ENCODE measurements around the gene HSF2BP.
"Not testable (repeated sequence)": the region's sequence is repeated elsewhere in the genome, so short reads cannot be mapped to it uniquely, and the experiment has no call there.

HSF2BP gene

DNA sequence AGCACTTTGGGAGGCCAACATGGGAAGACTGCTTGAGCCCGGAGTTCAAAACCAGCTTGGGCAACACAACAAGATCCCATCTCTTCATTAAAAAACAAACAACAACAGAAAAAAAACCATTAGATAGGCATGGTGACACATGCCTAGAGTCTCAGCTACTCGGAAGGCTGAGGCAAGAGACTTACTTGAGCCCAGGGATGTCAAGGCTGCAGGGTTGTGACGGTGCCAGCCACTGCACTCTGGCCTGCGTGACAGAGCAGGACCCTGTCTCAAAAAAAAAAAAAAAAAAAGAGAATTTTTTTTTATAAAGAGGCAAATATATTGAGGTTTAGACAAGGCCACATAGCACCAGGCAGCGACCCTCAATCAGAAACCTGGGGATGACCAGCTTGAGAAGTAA, 62.7 kb downstream of the HSF2BP start:
- FAIRE-seq: no peak

DNA sequence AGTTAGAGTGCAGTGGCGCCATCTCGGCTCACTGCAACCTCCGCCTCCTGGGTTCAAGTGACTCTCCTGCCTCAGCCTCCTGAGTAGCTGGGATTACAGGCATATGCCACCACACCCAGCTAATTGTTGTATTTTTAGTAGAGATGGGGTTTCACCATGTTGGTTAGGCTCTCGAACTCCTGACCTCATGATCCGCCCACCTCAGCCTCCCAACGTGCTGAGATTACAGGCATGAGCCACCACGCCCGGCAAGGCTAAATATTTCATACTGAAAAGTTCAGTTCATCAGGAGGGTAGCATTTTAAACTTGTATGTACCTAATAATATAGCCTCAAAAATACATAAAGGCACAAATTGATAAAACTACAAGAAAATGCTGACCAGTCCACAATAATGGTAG, 63.5 kb downstream of the HSF2BP start:
- FAIRE-seq: not testable (repeated sequence)

DNA sequence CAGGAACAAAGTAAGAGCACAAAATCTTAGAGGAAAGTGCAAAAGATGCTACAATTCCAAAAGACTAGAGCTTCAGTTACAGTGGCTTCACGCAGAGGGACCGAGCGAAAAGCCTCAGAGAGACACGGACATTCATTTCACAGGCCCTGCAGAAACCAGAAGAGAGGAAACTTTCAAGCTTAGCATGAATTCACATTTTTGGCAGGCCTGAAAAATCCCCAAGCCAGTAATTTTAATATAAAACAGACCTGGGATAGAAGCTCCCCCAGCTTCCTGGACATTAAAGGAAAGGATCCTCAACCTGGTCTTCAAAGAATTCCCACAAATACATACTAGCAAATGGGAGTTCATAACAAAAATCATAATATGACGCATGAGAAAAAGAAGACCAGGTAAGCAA, 66.2 kb downstream of the HSF2BP start:
- no peak for FAIRE-seq

DNA sequence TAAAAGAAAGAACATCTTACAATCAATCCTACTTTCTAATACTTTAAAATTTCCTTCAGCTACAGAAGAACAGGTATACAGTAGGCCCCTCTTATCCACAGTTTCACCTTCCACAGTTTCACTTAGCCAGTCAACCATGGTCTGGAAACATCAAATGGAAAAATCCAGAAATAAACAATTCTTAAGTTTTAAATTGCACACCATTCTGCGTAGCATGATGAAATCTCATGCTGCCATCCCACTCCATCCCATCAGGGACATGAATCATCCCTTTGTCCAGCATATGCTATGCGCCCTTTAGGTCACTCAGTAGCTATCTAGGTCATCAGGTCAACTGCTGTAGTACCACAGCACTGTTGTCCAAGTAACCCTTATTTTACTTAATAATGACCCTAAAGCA, 67.7 kb downstream of the HSF2BP start:
- no peak for FAIRE-seq

DNA sequence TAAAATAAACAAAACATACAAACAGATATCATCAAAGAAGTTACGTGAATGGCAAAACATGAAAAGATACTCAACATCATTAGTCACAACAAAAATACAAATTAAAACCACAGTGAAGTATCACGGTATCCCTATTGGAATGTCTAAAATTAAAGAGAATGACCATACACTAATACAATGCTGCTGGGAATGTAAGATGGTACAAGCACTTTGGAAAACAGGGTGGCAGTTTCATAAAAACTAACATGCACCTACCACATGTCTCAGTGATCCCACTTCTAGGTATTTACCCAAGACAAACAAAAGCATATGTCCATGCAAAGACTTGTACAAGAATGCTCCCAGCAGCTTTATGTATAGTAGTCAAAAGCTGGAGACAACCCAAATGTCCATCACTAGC, 69.1 kb downstream of the HSF2BP start:
- peak; percentile 3 for FAIRE-seq

DNA sequence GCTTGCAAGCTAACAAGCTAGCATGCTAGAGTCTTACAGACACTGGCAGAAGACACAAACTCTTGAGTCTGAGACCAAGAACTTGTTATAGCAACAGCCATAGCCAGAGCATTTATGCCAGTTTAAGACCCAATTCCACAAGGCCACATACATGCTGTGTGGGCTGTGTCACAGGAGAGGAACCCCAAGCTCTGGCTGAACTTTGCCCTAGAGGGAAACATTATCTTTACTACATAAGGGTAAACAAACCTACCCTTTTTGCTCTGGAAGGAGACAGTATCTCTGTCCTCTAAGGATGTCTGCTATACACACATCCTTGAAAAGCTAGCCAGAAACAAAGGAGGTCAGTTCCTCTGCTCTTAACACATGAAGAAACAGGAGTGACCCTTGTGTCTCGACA, 70.3 kb downstream of the HSF2BP start:
- FAIRE-seq: peak; percentile 29

DNA sequence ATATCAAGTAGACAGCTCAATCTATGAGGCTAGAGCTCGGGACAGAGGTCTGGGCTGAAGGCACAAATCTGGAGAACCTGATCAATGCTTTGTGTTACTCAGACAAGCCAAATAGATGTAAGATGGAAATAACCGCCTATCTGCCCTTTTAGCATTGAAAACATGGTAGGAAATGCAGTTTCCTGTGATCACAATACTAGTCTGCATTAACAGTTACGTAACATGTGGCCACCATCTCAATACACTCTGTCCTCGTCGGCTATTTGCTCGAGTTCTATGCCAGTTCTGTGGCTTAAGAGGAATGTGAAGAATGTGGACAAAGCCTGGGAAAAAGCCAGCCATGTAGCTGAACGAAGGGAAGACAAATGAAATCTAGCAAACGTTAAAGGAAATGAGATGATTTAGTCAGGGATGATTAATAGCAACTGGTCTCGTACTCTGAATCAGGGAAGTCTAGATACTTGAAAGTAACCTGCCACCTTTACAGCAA, 73.3 kb downstream of the HSF2BP start:
- peak; percentile 82 for FAIRE-seq

DNA sequence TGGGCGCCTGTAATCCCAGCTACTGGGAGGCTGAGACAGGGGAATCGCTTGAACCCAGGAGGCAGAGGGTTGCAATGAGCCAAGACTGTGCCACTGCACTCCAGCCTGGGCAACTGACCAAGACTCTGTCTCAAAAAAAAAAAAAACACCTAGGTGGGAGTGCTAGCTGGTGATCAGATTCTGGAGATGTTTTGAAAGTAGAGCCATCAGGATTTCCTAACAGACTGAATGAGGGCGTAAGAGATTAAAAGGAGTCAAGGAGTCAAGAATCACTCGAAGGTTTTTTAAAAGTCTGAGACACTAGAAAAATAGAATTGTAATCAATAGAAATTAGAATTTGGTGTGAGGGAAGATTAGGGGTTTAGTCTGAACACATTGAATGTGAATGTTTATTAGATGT, 73.8 kb downstream of the HSF2BP start:
- no peak for FAIRE-seq

DNA sequence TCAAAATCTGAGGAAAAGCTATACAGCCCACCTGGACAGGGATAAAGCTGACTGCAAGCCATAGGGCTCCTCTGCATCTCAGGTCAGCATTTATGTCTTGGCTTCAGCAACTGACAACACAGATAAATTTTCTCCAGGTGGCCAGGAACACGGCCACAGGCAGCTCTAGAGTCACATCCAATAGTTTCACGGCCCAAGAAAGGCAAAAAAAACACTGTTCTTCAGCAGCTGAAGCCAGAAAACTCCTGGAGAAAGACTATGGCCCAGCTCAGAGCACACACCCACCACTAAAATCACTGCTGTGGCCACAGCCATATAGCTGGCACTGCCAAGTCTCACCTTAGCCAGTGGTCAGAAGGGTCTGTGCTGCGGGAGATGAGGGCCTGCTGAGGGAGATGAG, 77.8 kb downstream of the HSF2BP start:
- FAIRE-seq: no peak

DNA sequence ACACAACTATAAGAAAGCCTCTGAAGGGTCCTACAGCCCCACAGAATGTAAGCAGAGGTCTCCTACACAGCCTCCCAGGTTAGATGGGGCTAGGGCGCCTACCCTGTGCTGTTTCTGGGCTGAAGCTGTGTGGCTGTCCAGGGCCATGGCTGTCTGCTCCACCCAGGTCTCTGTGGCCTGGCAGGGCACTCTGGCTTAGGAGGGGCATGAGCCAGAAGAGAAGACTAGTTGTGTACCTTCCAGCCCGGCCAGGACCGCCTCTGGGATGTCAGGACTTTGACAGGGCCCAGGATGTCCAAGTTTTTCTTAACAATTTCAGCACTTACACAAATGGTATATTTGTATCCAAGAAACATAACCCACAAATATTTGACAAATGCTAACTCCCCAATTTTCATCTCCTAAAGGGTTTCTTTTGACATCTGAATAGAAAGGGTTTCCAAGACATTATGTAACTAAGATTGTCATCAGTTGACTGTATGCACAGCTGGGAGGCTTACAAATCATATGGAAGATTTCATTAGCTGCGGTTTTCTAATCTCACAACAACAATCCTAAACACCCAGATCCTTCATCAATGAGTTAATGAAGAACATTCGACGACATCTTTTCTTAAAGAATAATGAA, 80.5 kb downstream of the HSF2BP start:
- FAIRE-seq: no peak

DNA sequence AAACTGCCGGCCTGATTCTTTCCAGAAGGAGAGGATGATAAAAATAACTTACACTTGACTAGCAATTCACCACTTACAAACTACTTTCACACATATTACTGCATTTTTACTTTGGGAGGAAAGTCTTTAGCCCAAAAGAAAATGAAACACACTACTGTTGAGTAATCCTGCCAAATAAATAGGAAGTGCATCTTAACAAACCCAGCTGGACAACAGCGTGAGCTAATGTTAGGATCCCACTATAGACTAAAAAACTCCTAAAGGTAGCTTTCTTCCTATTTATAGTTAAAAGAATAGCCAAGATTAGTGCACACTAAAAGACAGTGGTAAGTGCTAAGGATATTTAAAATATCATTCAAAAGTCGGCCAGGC, 83.8 kb downstream of the HSF2BP start:
- no peak for FAIRE-seq

DNA sequence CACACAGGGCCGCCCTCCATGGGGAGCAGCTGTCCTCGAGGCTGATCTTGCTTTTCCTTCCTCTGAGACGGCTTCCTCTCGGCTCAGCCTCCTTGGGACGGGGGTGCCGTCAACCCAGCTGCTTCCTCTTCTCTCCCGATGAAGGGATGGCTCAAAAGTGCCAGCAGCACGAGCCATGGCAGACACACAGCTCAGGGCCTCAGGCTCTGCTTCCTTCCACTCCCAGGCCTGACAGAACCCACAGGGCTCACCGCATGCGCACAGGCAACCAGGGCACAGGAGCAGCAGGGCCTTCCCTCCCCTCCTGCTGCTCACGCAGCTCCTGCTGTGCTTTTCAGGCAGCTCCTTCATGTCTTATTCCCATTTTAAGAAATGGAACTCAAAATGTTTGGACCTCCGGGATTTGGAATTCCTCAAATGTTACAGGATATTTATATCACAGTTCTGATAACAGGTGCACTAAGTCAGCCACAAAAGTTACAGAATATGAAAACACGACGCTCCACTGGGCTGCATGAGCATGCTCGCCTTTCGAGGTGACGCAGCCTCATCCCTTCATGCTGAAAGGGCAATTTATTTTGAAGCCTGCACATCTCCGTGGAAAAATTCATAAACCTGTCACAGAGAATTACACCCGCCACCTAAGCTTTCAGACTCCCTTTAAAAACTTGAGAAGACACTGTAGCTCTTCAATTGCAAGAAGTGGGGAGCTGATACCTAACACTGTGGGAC, 84.4 kb downstream of the HSF2BP start:
- FAIRE-seq: no peak

DNA sequence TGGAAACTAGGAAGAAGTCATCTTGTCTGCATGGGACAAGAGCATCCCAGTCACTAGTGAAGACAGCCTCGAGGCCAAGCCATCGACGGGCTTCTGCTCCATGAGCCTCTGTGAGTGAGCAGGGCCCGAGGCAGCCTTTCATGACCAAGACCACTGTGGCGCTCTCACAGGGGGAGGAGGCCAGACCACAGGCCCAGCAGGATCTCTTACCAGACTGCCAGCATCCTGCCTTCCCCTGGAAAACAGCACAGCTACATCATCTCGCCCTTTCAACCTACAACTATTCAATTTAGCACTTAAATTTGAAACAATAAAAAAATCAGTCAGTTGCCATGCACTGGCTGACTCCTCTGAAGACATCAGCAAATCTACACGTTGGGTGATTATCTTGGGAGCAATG, 85.4 kb downstream of the HSF2BP start:
- no peak for FAIRE-seq

DNA sequence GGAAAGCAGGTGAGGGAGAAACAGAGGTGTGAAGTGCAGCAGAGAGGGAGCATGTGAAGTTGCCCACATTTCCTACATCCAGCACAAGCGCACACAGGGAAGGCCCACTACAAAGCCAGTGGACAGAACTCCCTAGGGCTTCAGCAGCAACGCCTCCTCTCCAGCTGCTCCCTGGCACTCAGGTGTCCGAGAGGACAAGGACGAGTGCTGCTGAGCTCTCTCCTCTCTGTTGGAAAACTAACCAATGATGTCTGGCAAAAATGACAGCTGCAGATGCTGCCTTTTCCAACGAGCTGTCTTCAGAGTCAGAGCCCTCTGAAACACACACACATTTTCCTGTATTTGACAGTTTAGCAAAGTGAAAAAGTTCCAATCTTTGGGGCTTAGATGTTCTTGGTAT, 86.8 kb downstream of the HSF2BP start:
- FAIRE-seq: no peak

DNA sequence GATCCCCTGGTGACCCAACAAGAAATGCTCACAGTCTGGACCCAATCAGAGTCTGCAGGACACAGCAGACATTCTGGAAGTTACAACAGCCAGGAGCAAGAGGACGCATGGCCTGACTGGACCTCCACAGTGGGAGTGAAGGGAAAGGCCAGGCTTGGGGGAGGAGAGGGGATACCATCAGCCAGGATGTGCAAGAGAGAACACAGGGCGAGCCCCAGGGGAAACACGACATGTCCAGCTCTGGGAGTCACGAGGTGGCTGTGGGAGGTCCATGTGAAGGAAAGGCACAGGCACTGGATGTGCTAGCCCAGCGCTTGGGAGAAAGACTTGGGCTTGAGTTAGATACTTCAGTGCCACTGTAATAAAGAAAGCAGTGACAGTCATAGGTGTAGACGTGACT, 87.3 kb downstream of the HSF2BP start:
- FAIRE-seq: no peak

DNA sequence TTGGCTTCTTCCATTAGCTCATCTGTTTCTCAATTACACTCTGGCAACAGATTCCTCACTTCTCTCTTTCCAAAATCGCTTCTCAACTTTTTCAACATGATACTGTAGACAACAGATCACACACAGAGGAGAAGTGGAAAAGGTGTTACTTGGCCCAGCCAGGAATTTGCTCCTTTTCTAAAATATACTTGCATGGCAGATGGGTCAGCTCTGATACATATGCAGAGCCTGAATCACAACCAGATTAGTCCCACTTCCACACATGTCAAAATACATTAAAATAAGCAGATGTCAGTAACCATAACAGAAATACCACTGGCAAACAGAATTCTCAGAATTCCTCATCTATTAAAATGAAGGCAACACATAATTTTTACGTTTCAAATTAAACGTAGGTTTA, 89.1 kb downstream of the HSF2BP start:
- FAIRE-seq: not testable (repeated sequence)

DNA sequence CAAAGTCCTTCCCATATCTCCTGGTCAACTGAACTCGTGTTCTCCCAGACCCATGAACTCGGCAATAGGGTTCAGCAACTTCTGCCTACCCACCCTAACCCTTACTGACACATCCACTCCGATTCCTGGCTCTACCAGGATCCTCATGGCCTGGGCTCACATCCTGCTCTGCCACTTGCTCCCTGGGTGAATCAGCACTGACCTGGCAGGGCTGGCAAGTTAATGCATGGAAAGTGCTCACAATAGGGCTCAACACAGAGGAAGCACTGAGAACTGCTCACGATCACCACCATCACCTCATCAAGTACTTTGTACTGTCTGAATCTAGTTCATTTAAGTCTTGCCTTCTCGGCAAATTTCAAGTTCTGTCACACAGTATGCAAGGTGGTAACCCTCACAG, 96.8 kb downstream of the HSF2BP start:
- FAIRE-seq: not testable (repeated sequence)

DNA sequence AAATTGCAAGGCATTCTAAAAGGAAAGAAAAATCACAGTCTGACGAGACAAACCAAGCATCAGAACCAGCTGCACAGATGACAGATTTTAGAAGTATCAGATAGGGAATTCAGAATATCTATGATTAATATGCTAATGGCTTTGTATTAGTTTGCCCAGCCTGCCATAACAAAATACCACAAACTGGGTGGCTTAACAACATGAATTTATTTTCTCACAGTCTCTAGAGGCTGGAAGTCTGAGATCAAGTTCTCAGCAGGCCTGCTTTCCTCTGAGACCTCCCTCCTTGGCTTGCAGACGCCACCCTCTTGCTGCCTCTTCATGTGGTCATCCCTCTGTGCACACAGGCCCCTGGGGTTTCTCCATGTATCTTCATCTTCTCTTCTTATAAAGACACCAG, 118.7 kb downstream of the HSF2BP start:
- FAIRE-seq: not testable (repeated sequence)

DNA sequence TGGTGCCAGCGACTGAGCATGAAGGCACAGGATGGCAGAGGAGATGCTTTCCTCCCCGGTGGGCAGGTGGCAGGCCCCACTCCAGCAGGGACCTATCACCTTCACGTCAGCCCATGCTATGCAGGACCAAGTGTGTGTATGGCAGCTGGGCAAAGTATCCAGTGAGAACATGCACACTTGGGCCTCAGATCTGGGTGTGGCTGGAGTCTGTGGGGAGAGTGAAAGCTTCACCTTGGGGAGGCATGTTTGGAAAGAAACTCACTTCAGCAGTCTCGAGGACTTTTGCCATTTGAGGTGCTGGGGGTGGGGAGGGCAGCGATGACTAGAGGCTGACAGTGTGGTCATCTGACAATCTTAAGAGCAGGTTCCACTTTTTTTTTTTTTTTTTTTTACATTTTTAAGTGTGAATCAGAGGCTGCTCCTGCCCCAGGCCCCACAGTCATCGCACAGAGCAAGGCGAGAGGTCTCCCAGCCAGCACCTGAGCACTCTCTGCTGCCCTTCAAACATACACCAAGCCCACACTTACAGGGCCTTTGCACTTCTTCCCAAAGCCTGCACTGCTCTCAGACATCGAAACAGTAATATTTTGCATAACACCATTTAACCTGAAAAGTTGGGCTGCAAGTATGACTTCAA, 136.7 kb downstream of the HSF2BP start:
- not testable (repeated sequence) for FAIRE-seq

DNA sequence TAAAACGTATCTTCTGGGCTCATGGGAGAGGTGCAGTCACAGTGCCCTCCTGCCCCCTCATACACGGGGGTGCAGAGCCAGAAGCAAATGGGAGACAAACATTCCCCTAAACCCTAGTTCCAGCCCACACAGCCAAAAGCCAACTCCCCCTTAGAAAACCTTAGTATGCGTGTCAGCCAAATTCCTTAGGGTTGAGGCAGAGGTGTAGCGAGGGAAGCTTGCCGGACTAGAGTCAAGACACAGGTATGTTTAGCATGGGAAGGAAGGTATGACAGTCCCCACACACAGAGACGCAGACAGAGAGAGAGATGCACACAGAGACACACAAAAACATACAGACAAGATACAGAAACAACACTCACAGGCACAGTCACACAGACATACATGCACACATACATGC, 141.6 kb downstream of the HSF2BP start:
- not testable (repeated sequence) for FAIRE-seq

DNA sequence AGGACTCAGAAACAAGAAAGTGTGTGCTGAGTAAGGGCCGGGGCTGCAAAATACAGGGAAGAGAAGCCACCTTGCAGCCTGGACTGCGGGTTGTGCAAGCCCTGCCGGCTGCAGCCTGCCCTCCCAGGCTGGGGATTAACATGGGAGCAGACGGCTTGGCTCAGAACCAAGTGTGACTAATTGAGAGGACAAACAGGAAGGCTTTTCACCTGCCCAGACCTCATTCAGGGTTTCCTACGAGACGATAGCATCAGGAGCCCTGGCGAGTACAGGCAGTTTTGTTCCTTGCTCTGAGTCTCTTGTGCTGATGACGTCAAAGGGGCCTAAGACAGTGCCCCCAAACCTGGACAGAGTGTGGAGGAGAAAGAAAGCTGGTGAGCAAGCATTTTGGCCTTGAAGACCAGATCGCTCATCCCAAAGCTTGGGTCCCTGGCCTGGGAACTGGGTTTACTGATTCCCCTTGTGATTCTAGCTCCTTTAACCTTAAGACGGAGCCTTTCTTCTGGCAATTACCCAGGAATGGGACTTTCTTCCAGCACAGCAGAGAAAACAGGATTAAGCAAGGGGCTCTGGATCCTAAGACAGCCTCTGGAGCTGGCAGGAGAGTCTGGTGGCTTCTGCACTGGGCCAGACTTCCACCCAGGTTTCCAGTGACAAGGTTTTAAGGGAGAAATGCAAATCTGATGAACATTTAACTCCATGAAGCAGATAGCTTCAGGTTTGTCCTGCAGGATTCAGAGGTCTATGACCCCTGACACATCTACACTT, 142.2 kb downstream of the HSF2BP start:
- FAIRE-seq: not testable (repeated sequence)

DNA sequence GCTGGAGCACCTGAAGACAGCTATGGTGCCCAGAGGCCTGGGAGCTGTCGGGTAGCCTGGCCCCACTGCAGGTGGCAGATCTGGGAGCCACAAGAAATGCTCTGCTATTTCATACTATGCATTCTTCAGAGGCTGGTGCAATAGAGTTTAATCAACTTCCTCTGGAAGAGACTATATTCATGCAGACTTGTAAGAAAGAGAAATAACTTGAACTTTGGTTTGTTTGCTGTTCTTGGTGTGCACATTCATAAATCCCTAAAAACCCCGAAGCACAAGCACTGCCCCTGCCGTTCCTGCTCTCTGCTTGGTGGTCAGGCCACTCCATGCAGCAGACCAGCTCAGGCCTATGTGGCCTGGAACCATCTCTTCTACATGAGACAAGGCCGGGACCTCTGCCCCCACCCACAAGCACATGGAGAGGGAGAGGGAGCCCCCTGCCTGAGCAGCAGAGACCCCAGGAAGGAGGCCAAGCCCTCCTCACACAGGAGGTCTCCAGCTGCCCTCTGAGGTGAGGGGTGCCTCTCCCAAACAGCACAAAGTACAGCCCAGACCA, 142.9 kb downstream of the HSF2BP start:
- not testable (repeated sequence) for FAIRE-seq

DNA sequence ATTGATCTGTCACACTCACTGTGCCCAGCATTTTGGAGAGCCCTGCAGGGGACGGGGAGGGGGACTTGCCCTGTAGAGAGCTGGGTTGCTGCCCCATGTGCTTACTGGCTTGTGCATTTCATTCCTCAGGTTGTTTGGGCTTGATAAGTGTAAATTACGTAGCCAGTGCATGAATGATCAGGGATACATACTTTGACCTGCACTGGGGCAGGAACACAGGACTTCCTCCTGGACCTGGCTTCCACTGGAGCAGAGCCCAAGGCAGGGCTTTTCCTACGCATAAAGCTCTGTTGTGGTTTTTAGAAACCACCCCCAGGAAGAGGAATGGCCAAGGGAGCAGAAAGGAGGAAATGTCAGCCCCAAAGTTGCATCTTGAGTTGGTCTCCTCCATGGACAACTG, 144.5 kb downstream of the HSF2BP start:
- not testable (repeated sequence) for FAIRE-seq
